Transverse colon (tissue), 4 donors: ENCODE data around the gene FAM193B. TPM values are rescaled to one million over a fixed set of nuclear protein-coding genes. Genes with fewer than 3 reads are reported as not detected.
A peak's percentile ranks its signal among the peaks of the same experiment; 100 is the strongest.

Experiments used
- DNase-seq: peaks from one replicate; pipeline ENCODE4 v3.0.0-alpha.2; 2019
- H3K27ac ChIP-seq, 4 donors: fragments of 200-600 bp; sonication (generic); 2 replicates each; pipeline ENCODE4 v1.5.1; 2016 to 2018; ENCODE audit warnings: inconsistent platforms in 4 of 4
- H3K27me3 ChIP-seq: fragments of 200-600 bp; sonication (generic); 2 replicates; pipeline ENCODE4 v1.5.1; 2017; ENCODE audit warnings: inconsistent platforms
- H3K36me3 ChIP-seq, 4 donors: fragments of 200-600 bp; sonication (generic); 2 replicates each; pipeline ENCODE4 v1.5.1; 2017 to 2019; ENCODE audit warnings: inconsistent platforms in 4 of 4
- H3K4me1 ChIP-seq, 4 donors: fragments of 200-600 bp; sonication (generic); 2 replicates each; pipeline ENCODE4 v1.5.1; 2017 to 2020; ENCODE audit warnings: inconsistent platforms in 4 of 4
- H3K4me3 ChIP-seq, 4 donors: fragments of 200-600 bp; sonication (generic); 1 replicate in 1 of 4; 2 replicates in 3 of 4; pipeline versions ENCODE4 v1.5.1 to v1.6.1; 2017 to 2019; ENCODE audit warnings: inconsistent platforms in 4 of 4
- H3K9me3 ChIP-seq, 2 donors: fragments of 200-600 bp; sonication (generic); 2 replicates each; pipeline ENCODE4 v1.5.1; 2017 to 2019; ENCODE audit warnings: inconsistent platforms in 2 of 2
- CTCF ChIP-seq, 5 experiments: fragments of 200-600 bp in 3 of 5; fragments of 450-650 bp in 2 of 5; sonication (generic) in 3 of 5; IDR thresholded peaks; 1 replicate in 2 of 5; 2 replicates in 3 of 5; pipeline ENCODE4 v1.5.1; 2016 to 2017; ENCODE audit warnings: antibody characterized with exemption in 5 of 5, inconsistent platforms in 3 of 5, mild to moderate bottlenecking in 2 of 5, moderate library complexity in 1 of 5
- EP300 ChIP-seq: sonication (generic); formaldehyde crosslinking; IDR thresholded peaks from one replicate; pipeline ENCODE4 v1.6.1; 2017; ENCODE audit warnings: antibody characterized with exemption, low read depth
- POLR2A ChIP-seq: fragments of 450-650 bp; IDR thresholded peaks from one replicate; pipeline ENCODE4 v1.6.1; 2016; ENCODE audit warnings: antibody characterized with exemption, mild to moderate bottlenecking, moderate library complexity
- POLR2AphosphoS5 ChIP-seq, 3 donors: sonication (generic); formaldehyde crosslinking; IDR thresholded peaks; one replicate each; pipeline ENCODE4 v1.6.1; 2016; ENCODE audit warnings: antibody characterized with exemption in 3 of 3
- WGBS, 2 donors: methylation state at CpG; one replicate each; pipeline ENCODE4 v1.1.5; 2018; ENCODE audit warnings: low coverage in 1 of 2; 5-methylcytosine and 5-hydroxymethylcytosine counted together
- in situ Hi-C, 4 donors: fragments of 200-750 bp; cut with MboI; loops; one replicate each; pipeline versions ENCODE4 v1.15.0 to v1.15.1; 2017; ENCODE audit warnings: low sequenced_read_pairs in 3 of 4, low pct_ligation_motif_present in 1 of 4, low pct_unique_long_range_greater_than_20kb in 1 of 4
- intact Hi-C: fragments of 100-400 bp; cut with DNase I; formaldehyde crosslinking; loops from one replicate; pipeline ENCODE4 v1.15.1; 2023; ENCODE audit warnings: low total_unique reads
- total RNA-seq, 4 donors: library from RNA; depleted of rRNA; stranded (reverse); fragments of >200 nt; gene quantifications; one replicate each; pipeline ENCODE4 v1.1.0, GENCODE V29; 2016

FAM193B gene
- total RNA-seq, 4 donors from 2014 or later: 59.7 to 128 (median 63.5) TPM

GRCh38 chr5:177555228-177555627, 865 bp upstream of the FAM193B start:
- Histone ChIP-seq H3K4me3 (peak overlapping the region in 2 of 4 donors; percentile 72 to 93), H3K4me1 (peaks cover 0 to 22% (median 13%) of the 10 kb centered on the region in 4 donors), H3K36me3 (no peaks in the 10 kb centered on the region), H3K9me3 (no peaks in the 10 kb centered on the region), H3K27ac (peak overlapping the region in 1 of 4 donors; percentile 92), H3K27me3 (no peaks in the 10 kb centered on the region)
- in situ Hi-C loops (no loop called here), intact Hi-C loops (no loop called here)
- TF ChIP-seq POLR2AphosphoS5 (IDR thresholded peaks at IDR 0.05) (no peak), POLR2A (no peak)
- DNase-seq: no peak
- WGBS, 2 donors: 94 to 100% methylated on average over 1 to 2 of the region's 2 CpGs

- WGBS, 2 donors: 0% methylated on average over 4 to 23 of the region's 72 CpGs
- DNase-seq: peak; percentile 63
- in situ Hi-C loops: no loop called here
- Histone ChIP-seq H3K27ac (peak overlapping the region; percentile 83 to 92 (median 87)), H3K4me1 (peaks cover 0 to 22% (median 13%) of the 10 kb centered on the region in 4 donors), H3K27me3 (no peaks in the 10 kb centered on the region), H3K36me3 (no peaks in the 10 kb centered on the region), H3K9me3 (no peaks in the 10 kb centered on the region), H3K4me3 (peak overlapping the region; percentile 72 to 97 (median 86))
- TF ChIP-seq POLR2A (no peak), CTCF (IDR thresholded peaks at IDR 0.05) (no peak), EP300 (no peak), POLR2AphosphoS5 (IDR thresholded peaks at IDR 0.05) (no peak)
- intact Hi-C loops: no loop called here
Measured at GRCh38 chr5:177553671-177554429, 513 bp downstream of the FAM193B start.

GRCh38 chr5:177552839-177553455, 1.4 kb downstream of the FAM193B start:
- in situ Hi-C loops (no loop called here), intact Hi-C loops (no loop called here)
- no peak for TF ChIP-seq CTCF (IDR thresholded peaks at IDR 0.05)
- TF ChIP-seq POLR2AphosphoS5 (IDR thresholded peaks at IDR 0.05): no peak
- no peak for TF ChIP-seq POLR2A
- no peak for TF ChIP-seq EP300
- H3K9me3 ChIP-seq: no peaks in the 10 kb centered on the region
- peak overlapping the region; percentile 83 to 92 (median 87) for H3K27ac ChIP-seq
- H3K36me3 ChIP-seq: no peaks in the 10 kb centered on the region
- peak overlapping the region; percentile 72 to 97 (median 86) for H3K4me3 ChIP-seq
- H3K27me3 ChIP-seq: no peaks in the 10 kb centered on the region
- WGBS, 2 donors: 61% methylated on average over 16 of the region's 16 CpGs; no CpG with 5 or more reads in 1 of the 2 donors
- peaks cover 0 to 31% (median 17%) of the 10 kb centered on the region in 4 donors for H3K4me1 ChIP-seq
- no peak for DNase-seq

GRCh38 chr5:177550122-177550521, 4.2 kb downstream of the FAM193B start:
- TF ChIP-seq EP300 (no peak), POLR2A (no peak), CTCF (IDR thresholded peaks at IDR 0.05) (no peak)
- WGBS, 2 donors: 80 to 94% methylated on average over 1 of the region's 1 CpG
- Histone ChIP-seq H3K4me1 (peaks cover 5 to 52% (median 28%) of the 10 kb centered on the region in 4 donors), H3K27ac (no peak overlapping the region), H3K4me3 (no peak overlapping the region), H3K27me3 (no peaks in the 10 kb centered on the region), H3K9me3 (no peaks in the 10 kb centered on the region), H3K36me3 (no peaks in the 10 kb centered on the region)
- DNase-seq: no peak
- in situ Hi-C loops (no loop called here), intact Hi-C loops (no loop called here)
